Tibial nerve (tissue), 4 donors: ENCODE data around the gene CEP164.

Experiments
- CTCF ChIP-seq, 5 experiments: fragments of 200-600 bp in 3 of 5; fragments of 450-650 bp in 2 of 5; sonication (generic) in 3 of 5; IDR thresholded peaks; one replicate each; pipeline ENCODE4 v1.5.1; 2016 to 2019; ENCODE audit warnings: antibody characterized with exemption in 5 of 5, mild to moderate bottlenecking in 3 of 5, moderate library complexity in 2 of 5
- EP300 ChIP-seq, 2 donors: sonication (generic); formaldehyde crosslinking; IDR thresholded peaks; one replicate each; pipeline ENCODE4 v1.6.1; 2017; ENCODE audit warnings: antibody characterized with exemption in 2 of 2, mild to moderate bottlenecking in 1 of 2
- POLR2A ChIP-seq, 2 donors: fragments of 450-650 bp; IDR thresholded peaks; one replicate each; pipeline ENCODE4 v1.6.1; 2017; ENCODE audit warnings: antibody characterized with exemption in 2 of 2, mild to moderate bottlenecking in 2 of 2, moderate library complexity in 2 of 2

GRCh38 chr11:117395476-117395875 is 67.8 kb downstream of the CEP164 start:
- TF ChIP-seq CTCF (IDR thresholded peaks at IDR 0.05) (no peak), EP300 (IDR thresholded peaks at IDR 0.05) (no peak), POLR2A (IDR thresholded peaks at IDR 0.05) (no peak)
